BJ (cell line): ENCODE results near the gene ZNF215. TPM values are rescaled to one million over a fixed set of nuclear protein-coding genes. Genes with fewer than 3 reads are reported as not detected.

Experiments used
- CTCF ChIA-PET: fragments of 350-600 bp; formaldehyde crosslinking; extraction: SDS; loops from one replicate; lab custom pipeline; 2021; ENCODE audit warnings: antibody characterized with exemption, inconsistent platforms; lab: Yijun Ruan, JAX
- POLR2A ChIA-PET: fragments of 300-600 bp; sonication (Branson Sonifier 250); formaldehyde crosslinking; extraction: SDS; loops from one replicate; lab custom pipeline; 2021; ENCODE audit warnings: antibody characterized with exemption; lab: Charles Lee
- DNase-seq: peaks from one replicate; pipeline ENCODE4 v3.0.0-alpha.2; 2011; ENCODE audit warnings: low read depth
- H3K27me3 ChIP-seq: 2 replicates; pipeline ENCODE4 v1.6.0; 2011; ENCODE audit warnings: low read length; ENCODE audit not compliant: control insufficient read depth, insufficient read depth
- H3K36me3 ChIP-seq: 2 replicates; pipeline ENCODE4 v1.5.1; 2011; ENCODE audit warnings: low read length; ENCODE audit not compliant: control insufficient read depth, insufficient read depth
- H3K4me3 ChIP-seq: 2 replicates; pipeline ENCODE4 v1.5.1; 2011; ENCODE audit warnings: low read depth, mild to moderate bottlenecking, control low read depth, low read length
- CTCF ChIP-seq: IDR thresholded peaks from 2 replicates; pipeline ENCODE4 v1.5.1; 2011; ENCODE audit warnings: low read depth, mild to moderate bottlenecking, control low read depth, inconsistent platforms, low read length, moderate library complexity; ENCODE audit not compliant: insufficient read depth
- polyA plus RNA-seq: library from polyadenylated mRNA; depleted of rRNA; stranded (reverse); fragments of >200 nt; gene quantifications from 2 replicates; pipeline ENCODE4 v1.2.3, GENCODE V29; 2011; rRNA removed

Gene ZNF215
- polyA plus RNA-seq, 1 experiment = 3.4 TPM

GRCh38 chr11:6992026-6992425, 65.8 kb downstream of the ZNF215 start:
- Histone ChIP-seq H3K4me3 (no peak overlapping the region), H3K36me3 (no peaks in the 10 kb centered on the region), H3K27me3 (no peaks in the 10 kb centered on the region)
- no peak for TF ChIP-seq CTCF
- DNase-seq = no peak
- ChIA-PET CTCF (interaction anchor here (1.1 to 1.4 kb wide), 3 partner anchors 9 to 180 kb away, joined by 4 to 5 read pairs (median 4); partner anchors contain the start of gene ZNF215), POLR2A (interaction anchor here (0.6 kb wide), 2 partner anchors 23 to 66 kb away, joined by 3 to 6 read pairs; partner anchors contain the start of gene ZNF215)

GRCh38 chr11:6992457-6993417, 66.5 kb downstream of the ZNF215 start:
- POLR2A ChIA-PET = interaction anchor here (0.6 kb wide), 2 partner anchors 24 to 67 kb away, joined by 3 to 6 read pairs; partner anchors contain the start of gene ZNF215
- Histone ChIP-seq H3K27me3 (no peaks in the 10 kb centered on the region), H3K4me3 (0 out of 2 replicates have a peak overlapping the region, but pooled peaks have one; percentile 3), H3K36me3 (no peaks in the 10 kb centered on the region)
- CTCF ChIA-PET = interaction anchor here (0.7 to 1.4 kb wide), 5 partner anchors 8 to 180 kb away, joined by 3 to 6 read pairs (median 4); partner anchors contain the start of gene ZNF215
- TF ChIP-seq CTCF = no peak
- DNase-seq = peak; percentile 92

- ChIA-PET POLR2A (no interaction called here), CTCF (interaction anchor here (1.0 to 1.6 kb wide), 4 partner anchors 9 to 185 kb away, joined by 3 to 5 read pairs (median 4); no protein-coding TSS in a partner anchor)
- no peak for TF ChIP-seq CTCF
- Histone ChIP-seq H3K4me3 (no peak overlapping the region), H3K36me3 (no peaks in the 10 kb centered on the region), H3K27me3 (no peaks in the 10 kb centered on the region)
- DNase-seq = no peak
Observed at GRCh38 chr11:6995703-6996102, 69.5 kb downstream of the ZNF215 start.

- ChIA-PET CTCF (interaction anchor here (1.1 to 2.2 kb wide), 2 partner anchors 9 to 192 kb away, joined by 4 to 5 read pairs; no protein-coding TSS in a partner anchor), POLR2A (no interaction called here)
- peak; percentile 39 for DNase-seq
- H3K4me3 ChIP-seq = no peak overlapping the region
- no peaks in the 10 kb centered on the region for H3K27me3 ChIP-seq
- no peak for TF ChIP-seq CTCF
- no peaks in the 10 kb centered on the region for H3K36me3 ChIP-seq
Observed at GRCh38 chr11:7004482-7004881, 78.3 kb downstream of the ZNF215 start.

Other genes with a start within 250 kb of the ZNF215 start
- 68.9 and 82.3 TPM in 2 replicates for gene MRPL17, start 243.1 kb upstream of the ZNF215 start, polyA plus RNA-seq
- gene OR2AG2, start 154.4 kb upstream of the ZNF215 start, polyA plus RNA-seq = 0.28 and 0.60 TPM in 2 replicates
- not detected in 2 replicates for gene OR2AG1, start 143.4 kb upstream of the ZNF215 start, polyA plus RNA-seq
- 0.04 TPM in 1 of 2 replicates, not detected in the other for gene OR6A2, start 126.7 kb upstream of the ZNF215 start, polyA plus RNA-seq
- not detected in 2 replicates for gene OR10A5, start 80.7 kb upstream of the ZNF215 start, polyA plus RNA-seq
- gene OR10A2, start 63.4 kb upstream of the ZNF215 start, polyA plus RNA-seq = not detected in 2 replicates
- gene OR10A4, start 49.8 kb upstream of the ZNF215 start, polyA plus RNA-seq = not detected in 2 replicates
- 0.06 and 0.13 TPM in 2 replicates for gene OR2D2, start 33.9 kb upstream of the ZNF215 start, polyA plus RNA-seq
- gene OR2D3, start 5.4 kb upstream of the ZNF215 start, polyA plus RNA-seq = not detected in 2 replicates
- 0.75 and 1.8 TPM in 2 replicates for gene ZNF214, start 93.9 kb downstream of the ZNF215 start, polyA plus RNA-seq
- gene NLRP14, start 94.1 kb downstream of the ZNF215 start, polyA plus RNA-seq = 0.01 and 0.04 TPM in 2 replicates
- gene RBMXL2, start 162.6 kb downstream of the ZNF215 start, polyA plus RNA-seq = not detected in 2 replicates